Measurements from ENCODE around the gene SIRT3.

- TF ChIP-seq POLR2A (IDR thresholded peaks at IDR 0.05; ENCODE audit: low read length) (no peak), GATA1 (IDR thresholded peaks at IDR 0.05; ENCODE audit: low read depth, low read length) (no peak)
Observed at GRCh38 chr11:210803-211180, 25.4 kb downstream of the SIRT3 start.

Measured in erythroblast (primary cell).